ENCODE results near the gene TSHZ3.

TSHZ3 gene

GRCh38 chr19:31349160-31349881 lies at the start of gene TSHZ3:
Gene TSHZ3 (minus strand): TSS chr19:31349436. CDS start chr19:31349219, 217 bp downstream.
- no peak for DNase-seq

GRCh38 chr19:31397308-31397707 lies 48.1 kb upstream of the TSHZ3 start:
- no peak for DNase-seq

DNA sequence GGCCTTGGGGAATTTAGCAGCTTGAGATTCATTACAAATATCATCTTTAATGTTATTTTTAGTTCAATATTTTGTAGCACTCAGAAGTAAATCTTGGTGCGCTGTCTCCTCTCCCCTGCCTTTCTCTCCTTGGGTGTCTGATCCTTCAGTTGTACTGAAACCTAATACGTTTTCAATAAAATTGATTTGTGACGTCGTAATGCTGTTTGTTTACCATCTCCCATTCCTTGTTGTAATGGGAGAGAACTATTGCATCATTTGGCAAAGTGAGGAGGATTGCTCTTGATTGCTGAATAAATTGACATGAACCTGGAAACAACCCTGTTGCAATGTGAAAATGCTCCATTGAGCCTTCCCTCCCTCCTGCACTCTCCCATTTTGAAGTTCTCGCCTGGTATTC lies 43.2 kb upstream of the TSHZ3 start:
- no peak for DNase-seq

GRCh38 chr19:31391518-31391917 lies 42.3 kb upstream of the TSHZ3 start:
- no peak for DNase-seq

DNA sequence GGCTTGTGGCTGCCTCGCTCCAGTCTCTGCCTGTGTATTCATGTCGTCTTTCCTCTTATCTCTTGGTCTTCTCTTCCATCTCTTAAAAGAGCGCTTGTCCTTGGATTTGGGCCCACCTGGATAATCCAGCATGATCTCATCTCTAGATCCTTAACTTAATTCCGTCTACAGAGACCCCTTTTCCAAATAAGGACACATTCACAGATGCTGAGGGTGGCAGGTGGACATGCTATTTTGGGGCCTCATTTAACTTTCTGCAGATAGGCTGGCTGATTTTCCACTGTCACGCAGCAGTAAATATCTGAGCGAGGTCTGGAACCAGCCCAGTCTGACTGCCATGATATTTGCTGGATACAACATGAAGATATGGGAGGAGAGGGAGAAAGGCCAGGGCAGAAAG lies 41.5 kb upstream of the TSHZ3 start:
- DNase-seq: no peak

GRCh38 chr19:31389874-31390273 lies 40.6 kb upstream of the TSHZ3 start:
- no peak for DNase-seq

DNA sequence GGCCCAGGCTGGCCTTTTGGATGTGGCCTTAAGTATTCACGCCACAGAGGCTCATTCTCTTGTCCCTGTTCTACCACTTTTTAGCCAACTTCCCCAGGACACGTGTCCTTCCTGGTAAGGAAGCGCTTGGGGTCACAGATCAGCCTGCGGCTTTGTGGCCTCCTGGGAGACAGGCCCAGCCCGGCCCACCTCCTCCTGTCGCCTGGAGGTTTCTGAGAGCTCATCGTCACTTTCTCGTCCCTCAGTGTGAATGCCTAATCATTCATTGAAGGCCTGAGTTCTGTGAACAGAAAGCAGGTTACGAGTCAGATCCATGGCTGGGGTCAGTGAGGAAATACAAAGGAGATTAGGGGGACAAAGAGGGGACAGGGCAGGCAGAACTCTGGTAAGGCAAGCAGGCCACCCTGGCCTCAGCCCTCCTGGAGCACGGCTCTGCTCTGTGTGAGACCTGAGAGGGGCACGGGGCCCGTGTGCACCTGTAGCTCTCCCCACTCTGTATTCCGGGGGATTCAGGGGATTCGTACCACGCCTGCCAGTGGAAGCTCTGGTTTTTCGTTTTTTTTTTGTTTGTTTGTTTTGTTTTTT lies 38.6 kb upstream of the TSHZ3 start:
- DNase-seq: no peak

DNA sequence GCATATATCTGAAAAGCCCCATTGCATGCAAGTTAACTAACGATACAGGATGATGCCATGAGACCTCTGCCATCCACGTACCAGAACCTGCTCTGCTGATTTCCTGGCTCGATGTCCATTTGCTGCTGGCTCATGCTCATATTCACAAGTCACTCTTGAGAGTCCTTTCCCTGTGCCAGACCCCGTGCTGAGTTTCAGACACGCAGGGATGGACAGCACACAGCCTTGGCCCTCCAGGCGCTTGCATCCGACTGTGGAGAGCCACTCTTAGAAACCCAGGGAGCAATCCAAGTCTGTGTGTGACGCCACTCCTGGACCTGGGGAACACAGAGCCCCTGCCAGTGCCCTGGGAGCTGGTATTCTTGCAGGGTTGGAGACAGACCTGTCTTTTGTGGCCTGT lies 37.6 kb upstream of the TSHZ3 start:
- DNase-seq: no peak

DNA sequence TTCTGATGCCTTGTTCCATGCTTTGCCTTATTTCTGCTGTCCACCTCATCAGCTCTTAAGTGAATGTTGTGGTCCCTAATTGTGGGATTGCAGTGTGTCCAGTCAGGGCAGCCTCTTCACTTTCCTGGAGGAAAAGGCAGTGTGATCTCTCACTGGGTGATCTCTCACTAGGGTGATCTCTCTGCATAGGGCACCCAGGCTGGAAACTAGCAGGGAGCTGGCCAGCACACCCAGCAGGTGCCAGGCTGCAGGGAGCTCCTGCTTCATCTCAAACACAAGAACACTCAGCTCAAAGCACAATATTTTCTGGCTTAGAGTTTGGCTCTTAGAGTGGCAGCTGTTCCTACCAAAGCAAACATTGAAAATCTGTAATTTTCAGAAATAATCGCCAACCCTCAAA lies 36.5 kb upstream of the TSHZ3 start:
- DNase-seq: no peak

DNA sequence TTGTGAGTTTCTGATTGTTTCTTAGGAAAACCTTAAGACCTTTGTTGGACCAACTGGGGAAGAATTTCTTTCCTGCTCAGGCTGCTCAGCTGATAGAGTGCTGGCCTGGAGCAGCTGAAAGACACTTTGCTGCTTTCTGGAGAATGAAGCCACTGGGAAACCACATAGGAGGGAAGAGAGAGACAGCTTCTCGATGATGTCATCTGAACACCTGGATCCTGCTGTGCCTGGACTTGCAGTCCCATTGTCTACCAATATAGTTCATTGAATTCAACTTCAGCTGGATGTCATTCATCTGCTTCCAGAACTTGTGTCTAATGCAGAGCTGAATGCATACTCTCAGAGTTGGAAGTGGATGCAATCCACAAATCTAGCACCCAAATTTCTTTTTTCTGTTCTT lies 34.3 kb upstream of the TSHZ3 start:
- DNase-seq: no peak

GRCh38 chr19:31380854-31381253 lies 31.6 kb upstream of the TSHZ3 start:
- DNase-seq: no peak

GRCh38 chr19:31378404-31378803 lies 29.2 kb upstream of the TSHZ3 start:
- DNase-seq: no peak

DNA sequence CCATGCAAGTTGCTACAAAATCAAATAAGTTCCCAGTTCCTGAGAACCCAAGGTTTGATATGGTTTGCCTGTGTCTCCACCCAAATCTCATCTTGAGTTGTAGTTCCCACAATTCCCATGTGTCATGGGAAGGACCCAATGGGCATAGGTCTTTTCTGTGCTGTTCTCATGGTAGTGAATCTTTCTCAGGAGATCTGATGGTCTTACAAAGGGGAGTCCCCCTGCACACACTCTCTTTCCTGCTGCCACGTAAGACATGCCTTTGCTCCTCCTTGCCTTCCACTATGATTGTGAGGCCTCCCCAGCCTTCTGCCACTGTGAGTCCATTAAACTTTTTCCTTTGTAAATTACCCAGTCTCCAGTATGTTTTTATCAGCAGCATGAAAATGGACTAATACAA lies 28.5 kb upstream of the TSHZ3 start:
- DNase-seq: no peak

- no peak for DNase-seq
Observed at GRCh38 chr19:31372246-31372781, 23.1 kb upstream of the TSHZ3 start.

- DNase-seq: no peak
Observed at GRCh38 chr19:31370216-31370615, 21.0 kb upstream of the TSHZ3 start.

DNA sequence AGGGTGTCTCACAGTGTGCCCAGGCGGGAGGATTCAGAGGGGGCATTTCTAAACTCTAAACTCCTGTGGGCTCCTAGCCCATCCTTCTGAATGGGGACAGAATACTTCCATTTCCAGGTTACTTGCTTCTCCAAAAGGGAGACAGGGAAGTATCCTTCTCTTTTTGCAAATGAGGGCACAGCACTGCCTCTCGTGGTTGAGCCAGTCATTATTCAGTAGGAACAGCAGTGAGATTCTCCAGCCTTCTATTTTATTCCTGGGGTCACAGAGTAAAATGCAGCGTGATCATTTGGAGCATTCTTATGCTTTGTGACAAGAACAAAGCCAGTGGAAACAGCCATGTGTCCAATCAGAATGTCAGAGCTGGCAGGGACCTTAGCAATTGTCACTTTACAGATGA lies 15.7 kb upstream of the TSHZ3 start:
- no peak for DNase-seq

GRCh38 chr19:31361728-31362127 lies 12.5 kb upstream of the TSHZ3 start:
- no peak for DNase-seq

DNA sequence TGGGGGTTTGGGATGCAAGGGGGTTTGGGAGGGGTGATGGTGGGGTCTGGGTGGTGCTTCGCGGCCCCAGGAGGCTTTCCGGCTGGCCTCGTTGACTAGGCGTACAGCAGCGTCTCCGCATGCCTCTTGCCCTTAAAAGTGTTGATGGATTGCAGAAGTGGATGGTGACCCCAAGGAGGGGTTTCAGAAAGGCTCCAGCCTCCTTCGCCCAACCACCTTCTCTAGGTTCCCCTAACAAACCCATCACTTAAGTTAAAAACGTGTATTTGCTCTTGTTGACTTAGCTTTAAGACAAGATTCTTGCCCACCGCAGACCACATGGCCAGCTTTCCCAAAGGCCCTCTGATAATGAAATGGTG lies 8.1 kb upstream of the TSHZ3 start:
- DNase-seq: no peak

- peak; percentile 35 for DNase-seq
Observed at GRCh38 chr19:31356587-31357314, 7.5 kb upstream of the TSHZ3 start.

DNA sequence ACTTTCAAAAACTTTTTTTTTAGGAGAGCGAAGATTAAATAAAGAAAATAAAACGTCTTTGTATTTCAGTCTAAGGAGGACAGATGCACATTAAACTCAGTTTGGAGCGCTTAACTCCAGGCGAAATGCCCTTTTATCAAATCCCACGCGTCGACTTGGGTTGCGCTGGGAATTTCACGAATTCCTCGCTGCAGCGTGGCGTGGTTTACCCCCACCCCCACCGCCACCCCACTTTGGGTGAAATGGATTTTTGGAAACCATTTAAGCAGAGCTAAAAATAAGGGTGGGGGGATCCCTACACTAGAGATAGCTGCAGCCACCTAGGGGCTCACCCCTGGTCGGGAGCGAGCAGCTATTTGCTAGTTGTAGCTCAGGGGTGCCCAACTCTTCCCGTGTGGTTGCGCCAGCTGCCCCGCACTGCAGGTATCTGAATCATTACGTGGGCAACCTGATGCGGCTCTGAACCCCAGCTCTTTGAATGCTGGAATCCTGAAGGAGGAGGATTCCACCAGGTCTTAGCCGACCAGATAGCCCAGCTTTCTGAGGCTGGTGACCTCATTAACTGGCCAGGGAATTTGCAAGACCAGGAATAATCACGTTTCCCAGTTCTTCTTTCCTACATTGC lies 6.5 kb upstream of the TSHZ3 start:
- no peak for DNase-seq

- DNase-seq: no peak
Observed at GRCh38 chr19:31354799-31355664, 5.8 kb upstream of the TSHZ3 start.

- no peak for DNase-seq
Observed at GRCh38 chr19:31354316-31354715, 5.1 kb upstream of the TSHZ3 start.

GRCh38 chr19:31353833-31354232 lies 4.6 kb upstream of the TSHZ3 start:
- no peak for DNase-seq
